KG1 (cell line): ENCODE measurements around the gene PERM1.

Experiments
- DNase-seq: peaks from one replicate; lab custom pipeline; 2025; lab: John Stamatoyannopoulos, UW

The PERM1 gene

DNA sequence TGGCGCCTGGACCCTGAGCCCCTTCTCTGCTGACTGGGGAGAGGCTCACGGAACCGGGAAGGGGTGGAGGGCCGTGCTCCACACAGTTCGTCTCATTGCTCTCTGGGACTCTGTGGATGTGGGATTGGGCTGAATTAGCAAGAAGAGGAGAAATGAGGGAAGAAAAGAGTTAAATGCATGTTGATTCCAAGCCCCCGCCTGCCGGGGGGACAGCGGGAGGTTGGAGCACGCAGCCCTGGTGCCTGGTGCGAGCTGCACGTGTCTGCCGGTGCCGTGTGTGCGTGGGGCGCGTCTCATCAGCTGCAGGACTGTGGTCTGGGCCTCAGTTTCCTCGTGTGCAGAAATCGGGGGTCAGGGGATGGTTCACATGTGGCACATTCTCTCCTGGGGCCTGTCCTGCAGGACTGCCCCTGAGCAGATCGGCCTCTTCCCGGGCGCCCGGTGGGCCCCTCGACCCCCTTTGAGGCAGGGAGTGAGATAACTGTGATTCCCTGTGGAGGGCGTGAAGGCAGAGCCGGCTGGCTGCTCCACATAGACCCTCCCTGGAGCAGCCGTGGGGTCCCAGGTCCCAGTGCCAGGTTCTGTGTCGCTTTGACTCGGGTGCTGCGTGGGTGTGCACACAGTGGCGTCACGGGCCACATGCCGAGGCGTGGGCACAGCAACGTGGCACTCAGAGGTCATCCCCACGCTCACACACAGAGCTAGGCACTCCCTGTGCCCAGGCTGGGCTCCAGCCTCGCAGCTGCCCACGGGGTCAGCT, 46.7 kb downstream of the PERM1 start:
- no peak for DNase-seq

DNA sequence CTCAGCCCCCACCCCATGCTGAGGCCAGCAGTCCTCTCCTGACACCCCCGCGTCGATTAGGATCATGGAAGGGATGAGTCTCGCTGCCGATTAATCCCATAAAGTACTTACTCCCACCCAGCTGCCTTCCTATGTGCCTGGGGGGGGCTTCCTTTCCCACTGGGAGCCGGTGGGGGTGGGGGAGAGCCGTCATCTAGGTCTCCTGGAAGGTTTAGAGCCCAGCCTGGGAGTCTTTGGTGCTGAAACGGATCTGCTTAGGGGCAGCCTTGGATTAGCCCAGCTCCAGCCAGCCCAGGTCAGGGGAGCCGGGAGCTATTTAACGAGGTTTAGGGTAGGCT, 48.3 kb downstream of the PERM1 start:
- no peak for DNase-seq

DNA sequence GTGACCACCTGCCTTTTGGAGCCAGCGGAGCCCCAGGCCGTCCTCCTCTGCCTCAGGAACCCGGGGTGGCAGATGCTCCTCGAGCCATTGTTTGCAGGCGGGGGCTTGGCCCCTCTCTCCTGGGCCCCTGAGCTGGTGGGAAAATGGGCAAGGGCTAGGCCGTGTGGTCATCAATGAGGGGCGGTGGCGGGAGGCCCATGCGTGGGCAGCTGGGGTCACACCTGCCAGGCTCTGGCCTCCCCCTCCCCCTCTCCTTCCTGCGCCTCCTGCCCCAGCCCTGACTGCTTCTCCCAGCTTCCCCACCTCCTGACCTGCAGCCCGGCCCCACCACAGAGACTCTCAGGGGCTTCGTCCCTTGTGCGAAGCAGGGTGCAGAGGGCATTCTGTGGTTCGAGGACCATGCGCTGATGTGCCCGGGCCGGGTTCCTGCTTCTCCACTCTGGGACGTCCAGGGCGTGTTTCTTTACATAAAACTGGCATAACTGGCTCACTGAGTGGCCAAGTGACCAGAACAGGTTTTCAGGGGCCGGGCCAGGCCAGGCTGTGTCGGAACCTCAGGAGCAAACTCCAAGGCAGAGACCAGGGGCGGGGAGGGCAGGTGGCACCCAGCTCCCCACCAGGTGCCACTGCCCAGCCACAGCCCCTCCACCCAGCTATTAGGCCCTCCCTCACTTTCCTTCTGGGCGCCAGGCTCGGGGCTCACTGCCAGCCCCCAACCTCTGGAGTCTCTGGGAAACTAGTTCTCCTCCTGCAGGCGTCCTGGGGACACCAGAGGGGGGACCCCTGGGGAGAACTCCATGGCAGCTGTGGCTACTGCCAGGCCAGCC, 48.9 kb downstream of the PERM1 start:
- no peak for DNase-seq

DNA sequence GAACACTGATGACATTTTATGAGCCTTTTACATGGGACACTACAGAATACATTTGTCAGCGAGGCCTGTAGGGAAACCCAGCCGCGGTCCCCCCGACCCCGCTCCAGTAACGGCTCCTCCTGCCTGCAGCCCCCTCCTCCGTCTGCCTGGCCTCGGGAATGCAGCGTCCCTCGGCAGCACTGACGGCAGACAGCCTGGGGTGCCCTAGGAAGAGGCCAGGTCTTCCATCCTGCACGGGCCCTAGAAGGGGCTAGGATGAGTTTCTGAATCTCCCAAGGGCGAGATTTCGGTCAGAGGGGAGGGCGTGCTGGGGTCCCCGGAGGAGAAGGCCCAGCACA, 49.8 kb downstream of the PERM1 start:
- no peak for DNase-seq

DNA sequence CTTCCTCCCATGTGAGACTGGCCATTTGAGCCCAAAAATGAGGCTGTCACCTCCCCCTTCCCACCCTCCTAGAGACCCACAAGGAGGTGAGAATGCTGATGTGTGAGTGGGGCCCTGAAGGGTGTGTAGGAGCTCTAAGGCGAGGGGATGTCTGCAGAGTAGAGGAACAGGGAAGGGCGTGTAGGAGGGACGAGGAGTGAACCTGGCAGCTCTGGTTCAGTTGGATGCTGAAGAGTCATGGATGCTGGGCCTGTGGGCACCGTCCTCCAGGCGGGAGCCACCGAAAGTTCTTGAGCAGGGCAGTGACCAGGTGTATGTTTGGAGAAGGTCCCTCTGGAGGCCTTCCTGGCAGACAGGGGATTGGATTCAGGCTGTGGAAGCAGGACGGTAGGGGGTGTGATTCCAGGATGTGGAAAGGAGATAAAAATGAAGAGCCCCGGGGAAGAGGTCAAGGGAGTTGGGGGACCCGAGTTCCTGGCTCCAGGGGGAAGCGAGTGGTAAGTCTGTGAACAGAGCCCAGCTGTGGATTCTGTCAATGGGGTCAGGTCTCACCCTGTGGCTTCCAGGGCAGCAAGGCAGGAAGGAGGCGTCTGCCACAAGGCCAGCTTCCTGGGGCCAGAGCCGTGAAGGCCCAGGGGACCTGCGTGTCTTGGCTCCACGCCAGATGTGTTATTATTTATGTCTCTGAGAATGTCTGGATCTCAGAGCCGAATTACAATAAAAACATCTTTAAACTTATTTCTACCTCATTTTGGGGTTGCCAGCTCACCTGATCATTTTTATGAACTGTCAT, 50.3 kb downstream of the PERM1 start:
- DNase-seq: no peak

DNA sequence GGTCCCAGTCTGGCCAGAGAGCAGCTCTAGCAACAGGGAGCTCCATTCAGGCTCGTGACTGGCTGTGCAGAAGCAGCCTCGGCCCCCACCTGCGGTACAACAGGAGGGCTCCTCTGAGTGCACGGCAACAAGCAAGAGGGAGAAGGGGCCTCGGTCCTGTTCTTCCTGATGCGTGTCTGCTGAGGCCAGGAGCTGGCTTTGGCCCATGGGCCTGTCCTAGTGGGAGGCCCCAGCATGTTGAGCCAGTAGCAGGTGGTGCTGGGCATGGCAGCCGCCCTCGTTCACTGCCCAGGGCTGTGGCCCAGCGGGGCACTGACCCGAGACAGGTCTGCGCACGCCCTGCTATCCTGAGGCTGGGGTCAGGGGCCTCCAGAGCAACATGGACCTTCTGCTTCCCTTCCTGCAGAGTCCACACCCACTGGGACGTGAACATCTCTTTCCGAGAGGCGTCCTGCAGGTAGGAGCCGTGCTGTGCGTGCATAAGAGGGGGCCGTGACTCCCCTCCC, 51.2 kb downstream of the PERM1 start:
- no peak for DNase-seq

DNA sequence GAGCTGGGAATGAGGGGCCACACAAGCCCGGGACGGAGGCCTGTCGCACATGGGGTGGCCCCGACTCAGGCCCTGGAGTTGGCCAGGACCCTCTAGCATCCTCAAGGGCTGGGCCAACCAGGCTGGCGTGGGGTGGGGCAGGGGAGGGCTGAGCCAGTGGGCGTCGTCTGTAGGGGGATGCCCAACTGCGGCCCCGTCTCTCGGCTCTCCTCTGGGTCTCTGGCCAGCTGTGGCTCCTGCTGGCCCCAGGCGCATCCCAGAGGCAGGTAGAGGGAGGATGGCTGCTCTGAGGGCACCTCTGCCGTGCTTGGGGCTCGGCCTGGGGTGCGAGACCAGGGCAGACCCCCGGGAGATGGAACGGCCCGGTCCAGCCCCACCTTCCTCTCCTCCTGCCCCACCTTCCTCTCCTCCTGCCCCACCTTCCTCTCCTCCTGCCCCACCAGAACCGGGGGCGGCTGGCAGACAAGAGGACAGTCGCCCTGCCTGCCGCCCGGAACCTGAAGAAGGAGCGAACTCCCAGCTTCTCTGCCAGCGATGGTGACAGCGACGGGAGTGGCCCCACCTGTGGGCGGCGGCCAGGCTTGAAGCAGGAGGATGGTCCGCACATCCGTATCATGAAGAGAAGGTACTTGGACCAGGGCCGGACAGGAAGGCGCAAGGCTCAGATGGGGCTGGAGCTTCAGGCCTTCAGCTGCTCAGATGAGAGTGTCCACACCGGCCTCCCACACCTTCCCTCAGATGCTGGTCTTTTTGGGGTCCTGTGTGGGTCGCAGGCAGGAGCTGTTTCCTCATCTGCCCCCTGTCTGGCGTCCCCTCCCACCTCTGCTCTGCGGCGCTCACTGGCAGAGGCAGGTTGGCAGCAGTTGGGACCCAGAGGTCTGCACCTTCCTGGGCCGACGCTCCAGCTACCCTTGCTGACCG, 51.9 kb downstream of the PERM1 start:
- no peak for DNase-seq

DNA sequence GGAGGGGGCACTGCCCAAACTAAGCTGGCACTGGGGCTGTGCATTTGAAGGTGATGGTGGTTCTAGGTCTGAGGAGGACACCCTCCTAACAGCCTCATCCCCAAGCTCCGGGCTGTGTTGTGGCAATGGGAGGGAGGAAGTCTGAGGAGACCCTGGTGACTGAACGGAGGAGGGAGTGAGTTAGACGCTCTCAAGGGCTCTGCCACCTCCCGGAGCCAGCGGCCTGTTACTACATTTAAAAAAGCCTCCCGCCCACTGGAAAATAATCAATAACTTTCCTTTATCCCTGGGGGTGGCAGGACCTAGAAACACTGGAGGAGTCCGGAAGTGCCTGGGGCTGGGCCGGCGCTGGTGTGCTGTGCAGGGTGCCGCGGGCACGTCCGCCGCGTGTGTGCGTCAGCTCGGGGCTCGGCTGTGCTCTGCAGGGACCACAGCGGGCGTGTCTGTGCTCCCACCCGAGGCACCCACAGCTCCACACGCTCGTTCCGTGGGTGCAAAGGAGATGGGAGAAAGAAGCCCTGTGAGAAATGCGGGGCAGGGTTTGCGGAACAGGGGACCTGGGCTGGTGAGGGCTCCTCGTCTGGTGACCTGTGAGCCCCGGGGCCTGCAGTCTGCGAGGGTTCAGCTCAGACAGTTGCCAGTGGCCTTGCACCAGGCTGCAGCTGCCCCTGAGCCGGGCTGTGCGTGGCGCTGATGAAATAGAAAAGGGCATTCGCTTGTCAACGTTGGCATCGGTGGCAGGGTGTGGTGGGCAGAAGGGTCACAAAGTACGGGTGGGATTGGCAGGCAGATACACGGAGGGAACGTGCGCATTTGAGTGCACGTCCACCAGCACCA, 52.9 kb downstream of the PERM1 start:
- no peak for DNase-seq

DNA sequence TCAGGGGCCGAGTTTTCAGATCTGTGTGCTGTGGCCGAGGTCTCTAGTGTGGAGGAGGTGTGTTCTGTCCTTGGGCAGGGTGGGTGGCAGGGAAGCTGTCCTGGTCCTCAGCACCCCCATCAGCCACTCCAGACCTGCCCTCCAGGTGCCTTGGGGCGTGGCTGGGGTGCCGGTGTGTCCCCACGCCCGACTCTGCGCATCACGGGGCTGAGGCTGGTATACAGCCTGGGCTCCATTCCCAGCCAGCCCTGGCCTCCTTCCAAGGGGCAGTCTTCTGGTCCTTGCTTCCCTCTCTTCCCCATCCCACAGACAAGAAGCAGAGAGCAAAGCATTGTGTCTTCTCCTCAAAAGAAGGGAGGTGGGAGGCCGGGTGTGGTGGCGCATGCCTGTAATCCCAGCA, 54.1 kb downstream of the PERM1 start:
- DNase-seq: no peak

DNA sequence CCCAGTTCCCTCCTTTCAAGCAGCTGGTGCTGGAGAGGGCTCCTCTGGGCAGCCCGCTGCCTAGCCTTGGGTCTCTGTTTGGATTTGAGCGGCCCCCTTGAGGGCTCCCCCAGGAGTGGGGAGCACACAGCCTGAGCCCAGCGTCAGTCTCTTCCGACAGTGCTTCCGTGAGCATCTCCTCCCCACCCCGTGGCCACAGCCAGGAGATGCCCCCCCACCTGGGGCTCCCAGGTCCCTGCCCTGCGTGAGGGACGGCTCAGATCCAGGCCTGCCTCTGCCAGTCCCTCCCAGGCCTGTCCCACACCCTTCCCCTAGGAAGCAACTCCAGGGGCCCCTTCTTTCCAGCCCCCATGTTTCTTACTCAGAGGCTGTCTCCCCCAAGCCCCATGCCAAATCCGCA, 54.7 kb downstream of the PERM1 start:
- DNase-seq: no peak

DNA sequence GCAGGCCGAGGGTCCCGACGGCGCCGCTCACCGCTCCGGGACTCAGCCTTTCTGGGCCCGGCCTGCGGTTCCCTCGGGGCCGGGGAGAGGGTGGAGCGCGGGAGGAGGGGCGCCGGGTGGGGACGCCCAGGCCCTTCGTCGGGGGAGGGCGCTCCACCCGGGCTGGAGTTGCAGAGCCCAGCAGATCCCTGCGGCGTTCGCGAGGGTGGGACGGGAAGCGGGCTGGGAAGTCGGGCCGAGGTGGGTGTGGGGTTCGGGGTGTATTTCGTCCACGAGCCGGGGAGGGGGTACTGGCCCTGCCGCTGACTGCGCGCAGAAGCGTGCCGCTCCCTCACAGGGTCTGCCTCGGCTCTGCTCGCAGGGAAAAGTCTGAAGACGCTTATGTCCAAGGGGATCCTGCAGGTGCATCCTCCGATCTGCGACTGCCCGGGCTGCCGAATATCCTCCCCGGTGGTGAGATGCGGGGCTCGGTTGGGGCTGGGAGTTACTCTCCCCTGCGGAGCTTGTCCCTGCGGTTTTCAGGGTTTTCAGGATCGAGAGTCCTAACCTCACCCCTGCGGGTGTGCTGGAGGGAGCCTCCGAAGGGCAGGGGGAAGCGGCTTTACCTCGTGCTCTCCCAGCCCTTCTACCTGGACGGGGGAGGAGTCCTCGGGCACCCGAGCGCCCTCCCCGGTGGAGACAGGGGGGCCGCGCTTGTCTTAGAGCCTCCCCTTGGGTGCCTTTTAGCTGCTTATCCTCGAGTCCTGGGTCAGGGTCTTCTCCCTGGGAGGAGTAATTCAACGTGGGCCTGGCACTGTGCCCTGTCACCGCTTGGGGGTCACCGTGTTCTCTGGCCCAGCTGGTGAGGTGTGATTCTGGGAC, 56.1 kb downstream of the PERM1 start:
- DNase-seq: no peak
